ENCODE results near the gene MUC12. TPM values are rescaled to one million over a fixed set of nuclear protein-coding genes. Genes with fewer than 3 reads are reported as not detected.

The MUC12 gene
- total RNA-seq, 1 experiment from 2014 or later: 0.64 TPM

GRCh38 chr7:100975371-100975821 is 6.0 kb downstream of the MUC12 start:
- ChIA-PET CTCF (interaction anchor here (1.8 kb wide), 1 partner anchor 10 kb away, joined by 7 read pairs; no protein-coding TSS in a partner anchor), POLR2A (no interaction called here), RAD21 (ENCODE audit: low non-redundant PET in 1 of 2, low total read pairs in 2 of 2, uncharacterized antibody in 2 of 2, unreplicated experiment in 2 of 2) (no interaction called here)
- no TSS peak for BruUV-seq (replicated peaks)
- DNase-seq (ENCODE audit: low read depth, low spot score): no peak
- Histone ChIP-seq H3K79me2 (ENCODE audit: insufficient read depth, low read length) (no peaks in the 10 kb centered on the region), H3K9me3 (ENCODE audit: control insufficient read depth in 1 of 2, insufficient read depth in 1 of 2, low read depth in 1 of 2, low read length in 2 of 2) (no peaks in the 10 kb centered on the region), H3K4me2 (ENCODE audit: low read length) (no peak overlapping the region), H3K4me1 (ENCODE audit: control insufficient read depth in 1 of 2, insufficient read depth in 2 of 2, low read length in 2 of 2) (no peaks in the 10 kb centered on the region), H3K9ac (ENCODE audit: low read length) (no peak overlapping the region), H3K9me2 (ENCODE audit: insufficient read depth) (no peaks in the 10 kb centered on the region), H3K27me3 (ENCODE audit: insufficient read depth, low read length) (no peaks in the 10 kb centered on the region), H3K36me3 (ENCODE audit: control insufficient read depth in 1 of 2, insufficient read depth in 2 of 2, low read length in 2 of 2) (no peaks in the 10 kb centered on the region), H2AFZ (ENCODE audit: low read depth, low read length, poor library complexity, severe bottlenecking) (no peak overlapping the region), H4K20me1 (ENCODE audit: insufficient read depth) (no peaks in the 10 kb centered on the region), H3K4me3 (replicated peaks in 1 of 2; ENCODE audit: low read depth in 1 of 2, low read length in 2 of 2) (no peak overlapping the region), H3K27ac (ENCODE audit: low read depth, low read length) (no peak overlapping the region)
- no peak for ATAC-seq
- no peak for TF ChIP-seq EZH2 (IDR thresholded peaks at IDR 0.05)
- no peak for TF ChIP-seq EGR1 (IDR thresholded peaks at IDR 0.05; ENCODE audit: low read depth)
- no peak for TF ChIP-seq YY1 (IDR thresholded peaks at IDR 0.05; ENCODE audit: extremely low read depth, insufficient replicate concordance, low read depth, low read length)
- no peak for TF ChIP-seq ZFX (IDR thresholded peaks at IDR 0.05)
- TF ChIP-seq CEBPB (IDR thresholded peaks at IDR 0.05; ENCODE audit: low read depth): no peak
- intact Hi-C loops (cut with micrococcal nuclease): no loop called here

DNA sequence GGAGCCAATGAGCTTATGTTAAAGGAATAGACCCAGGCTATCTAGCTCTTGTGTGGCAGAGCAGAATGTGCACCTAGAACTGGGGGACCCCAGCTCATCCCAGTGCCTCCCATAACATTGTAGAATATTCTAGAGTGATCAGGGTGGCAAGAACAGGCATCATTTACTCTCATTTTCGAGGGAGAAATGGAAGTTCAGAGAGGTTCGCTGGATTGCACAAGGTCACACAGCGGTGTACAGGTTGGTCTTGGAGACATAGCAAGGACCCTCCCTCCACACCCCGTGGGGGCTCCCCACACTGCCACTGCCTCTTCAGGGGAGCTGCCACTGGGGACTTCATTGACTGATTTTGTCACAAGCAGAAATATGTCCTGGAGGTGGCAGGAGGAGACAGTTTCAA is 8.9 kb downstream of the MUC12 start:
- no TSS peak for BruUV-seq (replicated peaks)
- H2AFZ ChIP-seq (ENCODE audit: low read depth, low read length, poor library complexity, severe bottlenecking): no peak overlapping the region
- RAD21 ChIA-PET (ENCODE audit: low non-redundant PET in 1 of 2, low total read pairs in 2 of 2, uncharacterized antibody in 2 of 2, unreplicated experiment in 2 of 2): no interaction called here
- intact Hi-C loops (cut with micrococcal nuclease): no loop called here
- no peak for TF ChIP-seq EZH2 (IDR thresholded peaks at IDR 0.05)
- TF ChIP-seq YY1 (IDR thresholded peaks at IDR 0.05; ENCODE audit: extremely low read depth, insufficient replicate concordance, low read depth, low read length): no peak
- TF ChIP-seq, protein P1, sequence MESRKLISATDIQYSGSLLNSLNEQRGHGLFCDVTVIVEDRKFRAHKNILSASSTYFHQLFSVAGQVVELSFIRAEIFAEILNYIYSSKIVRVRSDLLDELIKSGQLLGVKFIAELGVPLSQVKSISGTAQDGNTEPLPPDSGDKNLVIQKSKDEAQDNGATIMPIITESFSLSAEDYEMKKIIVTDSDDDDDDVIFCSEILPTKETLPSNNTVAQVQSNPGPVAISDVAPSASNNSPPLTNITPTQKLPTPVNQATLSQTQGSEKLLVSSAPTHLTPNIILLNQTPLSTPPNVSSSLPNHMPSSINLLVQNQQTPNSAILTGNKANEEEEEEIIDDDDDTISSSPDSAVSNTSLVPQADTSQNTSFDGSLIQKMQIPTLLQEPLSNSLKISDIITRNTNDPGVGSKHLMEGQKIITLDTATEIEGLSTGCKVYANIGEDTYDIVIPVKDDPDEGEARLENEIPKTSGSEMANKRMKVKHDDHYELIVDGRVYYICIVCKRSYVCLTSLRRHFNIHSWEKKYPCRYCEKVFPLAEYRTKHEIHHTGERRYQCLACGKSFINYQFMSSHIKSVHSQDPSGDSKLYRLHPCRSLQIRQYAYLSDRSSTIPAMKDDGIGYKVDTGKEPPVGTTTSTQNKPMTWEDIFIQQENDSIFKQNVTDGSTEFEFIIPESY (IDR thresholded peaks at IDR 0.05; ENCODE audit: extremely low read depth, insufficient replicate concordance, low read length): no peak
- no peak for TF ChIP-seq CTCF (IDR thresholded peaks at IDR 0.05 in 2 of 3, conservative IDR thresholded peaks at IDR 0.05 in 1 of 3; ENCODE audit: borderline replicate concordance in 1 of 3, insufficient read depth in 1 of 3, low read depth in 2 of 3, low read length in 2 of 3)
- no peak for TF ChIP-seq ELF1 (IDR thresholded peaks at IDR 0.05; ENCODE audit: borderline replicate concordance, low read depth)
- no peak for TF ChIP-seq ZNF274 (IDR thresholded peaks at IDR 0.05; ENCODE audit: low read depth, low read length)
- TF ChIP-seq, protein P2, sequence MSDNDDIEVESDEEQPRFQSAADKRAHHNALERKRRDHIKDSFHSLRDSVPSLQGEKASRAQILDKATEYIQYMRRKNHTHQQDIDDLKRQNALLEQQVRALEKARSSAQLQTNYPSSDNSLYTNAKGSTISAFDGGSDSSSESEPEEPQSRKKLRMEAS (IDR thresholded peaks at IDR 0.05): no peak
- TF ChIP-seq CEBPB (IDR thresholded peaks at IDR 0.05; ENCODE audit: low read depth): no peak
- TF ChIP-seq EZH2phosphoT487 (IDR thresholded peaks at IDR 0.05; ENCODE audit: borderline replicate concordance): no peak
- TF ChIP-seq POLR2A (IDR thresholded peaks at IDR 0.05; ENCODE audit: borderline replicate concordance, extremely low read depth, insufficient read depth, insufficient read length): no peak
- no peak overlapping the region for H3K9ac ChIP-seq (ENCODE audit: low read length)
- H4K20me1 ChIP-seq (ENCODE audit: insufficient read depth): no peaks in the 10 kb centered on the region
- no peaks in the 10 kb centered on the region for H3K36me3 ChIP-seq (ENCODE audit: control insufficient read depth in 1 of 2, insufficient read depth in 2 of 2, low read length in 2 of 2)
- POLR2A ChIA-PET: no interaction called here
- no peaks in the 10 kb centered on the region for H3K9me3 ChIP-seq (ENCODE audit: control insufficient read depth in 1 of 2, insufficient read depth in 1 of 2, low read depth in 1 of 2, low read length in 2 of 2)
- H3K27ac ChIP-seq (ENCODE audit: low read depth, low read length): no peak overlapping the region
- no peak for ATAC-seq
- H3K4me2 ChIP-seq (ENCODE audit: low read length): no peak overlapping the region
- DNase-seq (ENCODE audit: low read depth, low spot score): no peak
- H3K79me2 ChIP-seq (ENCODE audit: insufficient read depth, low read length): no peaks in the 10 kb centered on the region
- no peak overlapping the region for H3K4me3 ChIP-seq (replicated peaks in 1 of 2; ENCODE audit: low read depth in 1 of 2, low read length in 2 of 2)
- CTCF ChIA-PET: no interaction called here
- H3K27me3 ChIP-seq (ENCODE audit: insufficient read depth, low read length): no peaks in the 10 kb centered on the region
- peaks cover 0 to under 1% of the 10 kb centered on the region in 2 experiments; a peak in 1 of 4 replicates for H3K4me1 ChIP-seq (ENCODE audit: control insufficient read depth in 1 of 2, insufficient read depth in 2 of 2, low read length in 2 of 2)
- no peaks in the 10 kb centered on the region for H3K9me2 ChIP-seq (ENCODE audit: insufficient read depth)

All from HCT116 (cell line).